GM19372 (cell line): Measurements from ENCODE around the gene CACNA1A.
"Not testable (repeated sequence)": the region's sequence is repeated elsewhere in the genome, so short reads cannot be mapped to it uniquely, and the experiment has no call there.

Source experiments
- ATAC-seq: cut with Tn5 transposase; IDR thresholded peaks from one replicate; pipeline ENCODE4 v1.9.1; 2021; ENCODE audit warnings: mild to moderate bottlenecking, low read depth, moderate library complexity; ENCODE audit not compliant: unreplicated experiment

The CACNA1A gene

DNA sequence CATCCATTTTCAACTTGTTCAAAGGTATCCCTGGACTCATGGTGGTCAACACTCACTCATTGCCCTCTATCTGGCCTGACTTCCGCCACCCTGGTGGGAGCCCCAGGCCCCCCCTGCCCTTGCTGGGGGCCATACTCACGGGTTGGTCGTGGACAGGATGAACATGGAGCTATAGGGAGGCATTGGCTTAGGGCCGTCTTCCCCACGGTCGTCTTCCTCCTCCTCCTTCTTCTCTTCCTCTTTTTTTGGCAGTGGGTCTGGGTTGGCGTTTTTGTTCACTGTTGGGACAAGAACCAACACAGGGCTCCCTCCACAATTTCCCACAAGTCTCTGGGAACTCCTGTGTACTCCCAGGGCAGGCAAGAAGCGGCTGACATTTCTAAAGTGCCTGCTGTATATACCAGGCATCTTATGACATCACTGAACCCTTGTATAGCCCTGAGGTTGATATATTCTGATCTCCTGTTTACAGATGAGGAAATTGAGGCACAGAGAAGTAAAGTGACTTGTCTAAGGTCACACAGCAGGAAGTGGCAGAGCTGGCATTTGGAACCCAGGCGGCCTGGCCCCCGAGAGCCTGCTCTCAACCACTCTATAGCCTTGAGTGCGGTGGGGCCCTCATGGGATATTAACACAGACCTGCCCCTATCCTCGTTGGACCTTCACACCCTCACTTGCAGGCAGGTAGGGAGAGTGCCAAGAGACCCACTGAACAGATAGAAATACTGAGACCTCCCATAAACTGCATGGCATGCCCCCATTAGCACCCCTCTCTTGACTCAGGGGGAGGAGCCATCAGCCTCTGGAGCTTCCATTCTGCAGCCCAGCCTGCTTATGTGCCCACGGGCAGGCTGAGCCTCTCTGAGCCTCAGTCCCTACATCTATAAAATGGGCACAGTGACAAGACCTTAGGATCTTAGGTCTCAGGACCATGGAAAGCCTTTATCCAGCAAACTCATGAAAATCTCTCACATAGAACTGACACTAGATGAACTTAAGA lies 221.1 kb downstream of the CACNA1A start:
- ATAC-seq: no peak

DNA sequence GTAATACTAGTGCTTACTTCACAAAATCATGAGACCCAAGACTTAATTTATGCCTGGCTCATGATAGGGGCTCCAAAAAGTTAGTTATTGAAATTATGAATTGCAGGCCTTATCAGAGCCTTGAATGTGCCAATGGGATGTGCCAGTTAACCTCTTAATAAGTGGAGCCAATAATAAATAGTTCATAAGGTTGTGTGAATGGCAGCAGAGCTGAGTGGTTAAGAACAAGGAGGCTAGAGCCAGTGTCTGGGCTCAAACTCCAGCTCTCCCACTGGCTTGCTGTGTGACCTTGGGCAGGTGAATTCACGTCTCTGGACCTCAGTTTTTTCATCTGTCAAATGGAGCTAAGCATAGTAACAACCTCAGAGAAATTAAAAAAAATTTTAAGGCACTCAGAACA lies 222.4 kb downstream of the CACNA1A start:
- no peak for ATAC-seq

DNA sequence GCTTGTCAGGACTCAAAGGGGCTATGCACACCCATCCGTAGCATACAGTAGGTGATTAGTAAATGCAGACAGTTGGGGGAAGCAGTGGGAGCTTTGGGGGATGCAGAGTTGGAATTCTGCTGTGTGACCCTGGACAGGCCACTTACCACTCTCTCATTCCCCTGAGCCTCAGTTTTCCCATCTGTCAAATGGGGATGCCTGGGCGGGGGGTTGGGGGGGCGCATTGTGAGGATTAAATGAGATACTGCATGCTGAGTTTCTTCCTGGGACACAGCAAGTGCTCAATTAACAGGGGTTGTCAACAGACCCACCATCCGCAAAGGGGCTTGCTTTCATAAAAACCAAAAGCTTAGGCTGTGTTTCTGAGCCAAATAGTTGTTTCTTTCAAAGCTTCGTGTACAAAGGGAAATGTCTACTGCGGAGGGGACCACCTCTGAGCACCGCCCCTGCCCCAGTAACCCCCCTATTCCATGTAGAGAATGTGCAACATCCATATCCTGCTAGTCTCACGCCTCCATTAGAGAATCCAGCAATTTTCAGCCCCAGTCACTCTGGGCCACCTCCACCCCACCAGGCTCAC lies 223.7 kb downstream of the CACNA1A start:
- ATAC-seq: no peak

DNA sequence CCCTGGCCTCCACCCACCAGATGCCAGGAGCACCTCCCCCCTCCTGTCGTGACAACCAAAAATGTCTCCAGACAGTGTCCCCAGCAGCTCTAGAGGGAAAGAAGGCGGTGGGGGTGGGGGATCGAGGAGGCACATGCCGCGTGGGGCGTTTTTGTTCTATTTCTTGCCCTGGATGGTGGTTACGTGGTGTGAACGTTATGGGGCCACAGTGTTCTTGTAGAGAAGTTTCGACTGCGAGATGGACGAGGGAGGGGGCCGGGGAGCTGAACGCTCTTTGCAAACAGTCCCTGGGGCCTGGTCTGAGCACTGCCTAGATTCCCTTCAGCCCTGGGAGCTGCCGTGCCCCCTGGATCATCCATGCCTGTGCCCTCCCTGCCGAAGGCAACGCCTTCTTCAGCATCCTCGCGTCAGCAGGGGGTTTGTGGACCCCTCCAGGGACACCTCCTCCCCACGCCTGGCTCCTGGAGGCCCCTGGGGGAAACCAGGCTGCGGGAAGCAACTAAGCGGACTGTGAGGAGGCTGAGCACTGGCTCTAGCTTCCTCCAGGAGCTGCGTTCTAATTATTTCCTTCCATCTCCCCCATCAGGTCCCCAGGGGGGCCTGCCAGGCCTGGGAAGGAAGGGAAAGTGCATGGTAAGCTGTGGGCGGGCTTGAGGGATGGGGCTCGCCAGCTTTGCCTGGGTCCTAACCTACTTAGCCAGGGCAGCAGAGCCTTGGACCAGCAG lies 224.6 kb downstream of the CACNA1A start:
- no peak for ATAC-seq

DNA sequence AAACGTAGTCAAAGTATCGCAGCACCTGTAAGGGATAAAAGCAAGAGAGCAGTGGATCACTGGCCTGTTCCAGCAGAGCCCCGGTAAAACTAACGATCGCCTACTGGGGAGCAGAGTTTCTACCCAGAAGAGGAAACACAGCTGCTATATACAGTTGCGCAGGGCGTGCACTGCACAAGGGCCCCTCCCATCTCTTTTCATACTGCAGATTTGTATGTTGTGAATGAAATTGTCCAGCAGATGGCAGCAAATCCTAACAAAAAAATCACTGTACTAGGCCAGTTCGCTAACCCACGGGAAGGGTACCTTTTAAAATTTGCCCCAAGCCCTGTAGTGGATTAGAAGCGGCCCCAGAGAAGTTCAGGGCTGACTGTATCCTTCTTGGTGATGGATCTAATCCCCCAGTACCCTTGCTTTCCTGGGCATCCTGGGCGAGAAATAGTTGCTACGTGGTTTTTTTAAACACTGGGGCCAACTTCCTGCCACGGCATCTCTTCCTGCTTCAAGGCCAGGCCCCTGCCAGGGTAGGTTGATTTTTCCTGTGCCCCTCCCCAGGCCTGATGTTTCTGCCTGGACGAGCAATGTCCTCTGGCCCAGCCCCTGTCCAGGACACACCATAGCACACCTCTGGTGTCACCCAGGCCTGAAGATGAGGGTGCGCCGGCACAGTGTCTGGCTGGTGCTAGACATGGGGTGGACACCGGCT lies 229.0 kb downstream of the CACNA1A start:
- no peak for ATAC-seq

DNA sequence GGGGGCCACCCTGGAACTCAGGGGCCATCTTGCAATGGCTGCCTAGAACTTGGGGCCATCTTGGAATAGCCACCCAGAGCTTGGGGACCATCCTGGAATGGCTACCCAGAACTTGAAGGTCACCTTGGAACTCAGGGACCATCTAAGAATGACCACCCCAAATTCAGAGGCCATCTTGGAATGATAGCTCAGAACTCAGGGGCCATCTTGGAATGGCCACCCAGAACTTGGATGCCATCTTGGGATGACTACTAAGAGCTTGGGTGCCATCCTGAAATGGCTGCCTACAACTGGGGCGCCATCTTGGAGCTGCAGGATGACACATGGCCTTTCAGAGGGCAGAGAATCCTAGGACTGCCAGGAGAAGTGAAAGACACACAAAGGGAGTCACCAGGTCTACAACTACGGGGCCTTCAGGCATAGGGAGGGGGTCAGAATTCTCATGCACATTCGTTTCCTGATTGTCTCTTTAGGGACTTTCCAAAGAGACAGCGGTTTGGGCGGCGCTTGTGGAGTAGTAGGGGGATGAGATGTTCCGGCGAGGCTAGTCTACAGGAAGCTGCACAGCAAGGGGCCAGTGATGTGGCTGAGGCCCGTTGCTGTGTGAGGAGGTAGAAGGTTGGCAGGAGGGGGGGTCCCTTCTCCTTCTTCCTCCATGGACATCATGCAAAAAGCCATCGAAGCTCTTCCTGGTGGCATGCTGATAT lies 231.1 kb downstream of the CACNA1A start:
- no peak for ATAC-seq

DNA sequence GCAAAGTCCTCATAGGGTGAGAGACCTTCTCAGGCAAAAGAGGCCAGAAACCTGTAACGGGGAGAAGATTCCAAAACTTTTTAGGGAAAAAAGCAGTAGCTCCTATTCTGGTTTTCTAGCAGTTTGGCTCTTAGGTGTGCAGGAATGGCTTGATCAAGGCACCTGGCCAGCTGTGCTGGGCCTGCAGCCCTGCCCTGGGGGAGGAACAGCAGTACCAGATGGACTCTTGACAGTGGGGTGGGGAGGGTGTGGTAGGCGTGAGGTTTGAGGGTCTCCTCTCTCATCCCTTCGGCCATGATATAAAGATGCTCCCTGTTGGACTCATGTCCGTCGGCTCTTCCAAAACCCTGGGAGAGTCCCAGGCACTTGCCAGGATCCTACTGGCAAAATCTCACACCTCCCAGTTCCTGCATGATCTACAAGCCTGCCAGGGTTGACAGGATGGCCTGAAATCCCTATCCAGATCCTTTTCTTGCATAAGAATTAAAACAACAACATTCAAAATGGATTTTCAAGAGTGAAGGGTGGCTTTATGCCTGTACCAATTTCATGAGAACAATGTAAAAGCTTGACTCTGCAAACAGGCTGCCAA lies 235.7 kb downstream of the CACNA1A start:
- no peak for ATAC-seq

DNA sequence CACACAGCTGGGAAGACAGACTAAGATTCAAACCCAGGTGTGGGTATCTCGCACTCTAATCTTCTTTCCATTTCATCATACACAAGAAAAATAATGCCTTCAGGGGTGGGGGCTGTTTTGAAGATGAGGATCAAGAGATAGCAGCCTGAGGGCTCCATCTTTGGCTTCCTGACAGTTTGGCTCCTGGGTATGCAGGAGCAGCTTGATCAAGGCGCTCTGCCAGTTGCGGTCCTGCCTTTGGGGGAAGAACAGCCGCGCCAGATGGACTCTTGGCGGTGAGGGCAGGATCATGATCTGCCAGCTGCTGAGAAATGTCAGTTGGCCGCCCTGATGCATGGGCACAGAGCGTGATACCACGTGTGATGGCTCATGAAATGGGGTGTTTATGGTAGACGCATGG lies 236.9 kb downstream of the CACNA1A start:
- ATAC-seq: no peak

DNA sequence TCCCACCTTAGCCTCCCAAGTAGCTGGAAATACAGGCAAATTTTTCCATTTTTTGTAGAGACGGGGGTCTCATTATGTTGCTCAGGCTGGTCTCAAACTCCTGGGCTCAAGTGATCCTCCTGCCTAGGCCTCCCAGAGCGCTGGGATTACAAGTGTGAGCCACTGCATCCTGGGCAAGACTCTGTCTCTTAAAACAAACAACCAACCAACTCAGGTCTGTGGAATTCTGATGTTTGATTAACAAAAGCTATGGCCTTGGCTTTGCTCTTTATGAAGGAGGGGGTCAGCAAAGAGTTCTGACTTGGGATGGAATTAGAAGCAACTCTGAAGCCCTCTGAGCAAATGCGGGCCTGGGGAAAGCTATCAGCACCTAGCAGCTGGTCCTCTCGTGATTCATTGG lies 238.4 kb downstream of the CACNA1A start:
- no peak for ATAC-seq

DNA sequence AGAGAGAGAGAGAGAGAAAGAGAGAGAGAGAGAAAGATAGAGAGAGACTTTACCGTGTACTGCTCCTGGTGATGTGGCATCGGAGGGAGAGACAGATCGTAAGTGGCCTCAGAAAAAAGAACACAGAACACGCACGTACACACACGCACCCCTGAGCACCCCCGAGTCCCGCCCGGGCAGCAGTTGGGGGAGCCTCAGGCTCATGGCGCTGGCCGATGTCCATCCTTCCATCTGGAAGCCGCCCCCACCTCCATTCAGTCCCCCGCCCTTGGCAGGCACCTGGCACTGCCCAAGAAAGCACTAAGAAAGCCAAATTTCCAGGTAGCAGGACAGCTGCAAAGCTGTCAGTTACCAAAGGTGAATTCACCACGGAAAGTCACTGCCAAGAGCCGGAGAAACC lies 239.1 kb downstream of the CACNA1A start:
- no peak for ATAC-seq

DNA sequence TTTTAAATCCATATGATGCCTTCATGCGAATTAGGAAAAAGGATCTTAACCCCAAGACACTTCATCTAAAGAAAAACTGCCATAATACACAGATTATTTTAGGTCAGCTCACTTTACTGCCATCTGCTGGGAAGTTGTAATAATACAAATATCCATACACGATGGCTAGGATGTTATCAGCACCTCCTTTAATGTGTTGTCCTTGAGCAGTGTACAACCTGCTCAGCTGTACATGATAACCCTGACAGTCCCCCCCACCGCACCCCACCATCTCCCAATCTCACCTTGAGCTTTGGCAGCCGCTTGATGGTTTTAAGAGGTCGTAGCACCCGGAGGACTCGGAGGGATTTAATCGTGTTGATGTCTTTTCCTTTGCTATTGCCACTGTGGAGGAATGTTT lies 243.8 kb downstream of the CACNA1A start:
- ATAC-seq: no peak

DNA sequence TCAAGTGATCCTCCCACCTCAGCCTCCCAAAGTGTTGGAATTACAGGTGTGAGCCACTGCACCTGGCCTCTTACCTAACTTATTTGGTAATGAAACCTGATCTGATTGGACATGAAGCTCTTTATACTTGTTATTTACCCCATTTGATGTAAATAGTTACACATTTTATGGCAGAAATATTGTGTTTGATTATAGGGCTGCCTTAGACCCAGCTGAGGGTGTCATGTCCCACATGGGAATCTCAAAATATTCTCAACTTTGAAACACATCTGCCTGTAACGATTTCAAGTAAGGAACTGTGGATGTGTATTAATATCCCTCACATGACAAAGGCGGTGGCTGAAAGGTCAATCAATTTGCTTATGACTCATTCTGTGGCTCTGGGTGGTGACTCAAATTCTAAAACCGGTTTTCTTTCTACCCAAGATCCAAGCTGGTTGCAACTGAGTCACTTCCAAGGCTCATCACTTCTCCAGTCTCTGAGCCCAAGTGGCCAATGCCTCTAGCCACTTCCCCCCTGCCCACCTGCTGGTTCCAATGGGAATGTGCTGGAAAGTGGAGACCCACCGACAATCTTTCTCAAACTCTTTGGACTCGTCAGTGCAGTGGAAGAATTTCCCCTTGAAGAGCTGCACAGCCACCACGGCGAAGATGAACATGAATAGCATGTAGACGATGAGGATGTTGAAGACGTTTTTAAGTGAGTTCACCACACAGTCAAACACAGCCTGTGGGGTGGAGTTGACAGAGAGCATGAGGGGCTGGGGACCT lies 245.2 kb downstream of the CACNA1A start:
- ATAC-seq: peak; percentile 56

DNA sequence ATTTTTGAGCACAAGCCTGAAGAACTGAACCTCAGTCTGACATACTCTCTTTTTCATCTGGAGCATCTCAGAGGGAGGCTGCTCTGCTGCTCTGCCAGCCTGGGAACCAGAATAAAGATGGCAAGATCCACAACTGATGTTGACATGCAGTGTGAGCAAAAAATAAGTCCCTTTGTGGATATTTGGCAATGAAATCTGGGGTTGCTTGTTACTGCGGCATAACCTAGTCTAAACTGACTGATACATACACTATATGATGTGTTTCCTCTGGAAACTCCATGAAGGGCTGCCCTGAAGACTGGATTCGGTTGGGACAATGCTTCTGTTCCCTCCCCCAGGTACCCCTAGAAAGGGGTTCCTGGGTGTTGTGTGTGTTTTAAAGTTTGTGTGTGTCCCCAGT lies 249.4 kb downstream of the CACNA1A start:
- ATAC-seq: no peak

DNA sequence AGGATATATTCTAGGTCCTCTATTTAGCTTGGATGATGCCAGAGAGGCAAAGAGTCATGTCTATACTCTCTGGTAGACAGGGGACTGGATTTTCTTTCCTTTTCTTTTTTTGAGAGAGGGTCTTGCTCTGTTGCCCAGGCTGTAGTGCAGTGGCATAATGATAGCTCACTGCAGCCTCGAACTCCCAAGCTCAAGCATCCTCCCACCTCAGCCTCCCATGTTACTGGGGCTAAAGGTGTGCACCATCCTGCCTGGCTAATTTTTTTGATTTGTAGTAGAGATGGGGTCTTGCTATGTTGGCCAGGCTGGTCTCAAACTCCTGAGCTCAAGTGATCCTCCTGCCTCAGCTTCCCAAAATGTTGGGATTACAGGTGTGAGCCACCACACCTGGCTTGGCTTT lies 249.9 kb downstream of the CACNA1A start:
- not testable (repeated sequence) for ATAC-seq

DNA sequence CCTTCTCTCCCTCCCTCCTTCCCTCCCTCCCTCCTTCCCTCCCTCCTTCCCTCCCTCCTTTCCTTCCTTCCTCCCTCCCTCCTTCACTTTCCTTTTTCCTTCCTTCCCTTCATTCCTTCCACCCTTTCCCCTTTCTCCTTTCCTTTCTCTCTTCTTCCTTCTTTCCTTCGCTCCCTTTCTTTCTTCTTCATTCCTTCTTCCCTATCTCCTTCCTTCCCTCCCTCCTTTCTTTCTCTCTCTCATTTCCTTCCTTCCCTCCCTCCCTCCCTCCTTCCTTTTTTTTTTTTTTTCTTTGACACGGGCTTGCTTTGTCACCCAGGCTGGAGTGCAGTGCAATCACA lies 250.6 kb downstream of the CACNA1A start:
- ATAC-seq: no peak

DNA sequence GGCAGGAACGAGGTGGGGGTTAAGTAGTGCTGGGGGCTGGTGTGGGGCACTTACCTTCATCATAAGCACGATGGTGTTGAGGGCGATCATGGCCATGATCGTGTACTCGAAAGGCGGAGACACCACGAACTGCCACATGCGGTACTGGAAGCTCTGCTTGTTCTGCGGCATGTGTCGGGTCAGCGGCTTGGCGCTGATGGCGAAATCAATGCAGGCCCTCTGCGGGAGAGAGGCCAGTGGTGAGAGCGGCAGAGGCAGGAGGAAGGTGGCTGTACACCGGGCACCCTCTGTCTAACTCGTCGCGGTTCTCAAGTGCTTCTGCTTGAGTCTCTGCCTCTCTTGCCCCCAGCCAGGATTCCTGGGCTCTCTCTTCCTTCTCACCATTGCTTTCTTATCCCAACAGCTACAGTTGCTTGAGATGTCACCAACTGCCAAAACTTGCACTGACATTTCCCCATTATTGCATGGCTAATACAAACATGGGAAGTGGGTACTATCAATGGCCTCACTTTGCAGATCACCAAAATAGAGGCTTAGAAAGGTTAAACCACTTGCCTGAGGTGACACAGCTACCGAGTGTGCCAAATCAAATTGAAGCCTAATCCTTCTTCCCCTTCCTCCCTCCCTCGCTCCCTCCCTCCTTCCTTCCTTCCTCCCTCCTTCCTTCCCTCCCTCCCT lies 251.1 kb downstream of the CACNA1A start:
- no peak for ATAC-seq

DNA sequence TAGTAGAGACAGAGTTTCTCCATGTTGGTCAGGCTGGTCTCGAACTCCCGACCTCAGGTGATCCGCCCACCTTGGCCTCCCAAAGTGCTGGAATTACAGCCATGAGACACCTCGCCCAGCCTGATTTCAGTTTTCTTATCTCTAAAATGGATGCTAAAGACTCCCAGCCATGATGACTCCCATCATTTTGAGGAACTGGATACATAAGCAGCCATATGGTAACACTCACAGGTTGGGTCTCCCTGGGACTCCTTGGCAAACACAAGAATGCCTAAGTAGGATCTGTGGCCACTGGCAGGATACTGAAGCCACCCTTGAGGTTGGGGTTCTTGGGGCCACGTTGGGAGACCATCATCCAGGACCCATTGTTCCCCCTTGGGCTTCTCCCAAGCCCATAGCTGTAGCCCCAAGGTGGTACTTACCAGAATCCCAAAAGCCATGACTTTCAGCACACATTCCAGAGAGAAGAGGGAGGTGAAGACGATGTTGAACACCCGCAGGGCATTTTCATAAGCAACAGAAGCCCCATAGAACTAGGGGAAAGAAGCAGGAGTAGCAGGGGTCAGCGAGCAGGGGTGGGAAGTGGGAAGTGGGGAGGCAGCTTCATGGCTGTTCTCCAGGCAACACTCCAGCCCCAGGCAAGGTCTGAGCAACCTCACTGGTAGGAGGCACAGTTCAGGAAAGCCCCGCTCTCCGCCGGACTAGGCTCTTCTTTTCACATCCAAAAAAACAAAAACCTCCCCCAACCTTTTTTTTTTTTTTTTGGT lies 253.5 kb downstream of the CACNA1A start:
- ATAC-seq: no peak

DNA sequence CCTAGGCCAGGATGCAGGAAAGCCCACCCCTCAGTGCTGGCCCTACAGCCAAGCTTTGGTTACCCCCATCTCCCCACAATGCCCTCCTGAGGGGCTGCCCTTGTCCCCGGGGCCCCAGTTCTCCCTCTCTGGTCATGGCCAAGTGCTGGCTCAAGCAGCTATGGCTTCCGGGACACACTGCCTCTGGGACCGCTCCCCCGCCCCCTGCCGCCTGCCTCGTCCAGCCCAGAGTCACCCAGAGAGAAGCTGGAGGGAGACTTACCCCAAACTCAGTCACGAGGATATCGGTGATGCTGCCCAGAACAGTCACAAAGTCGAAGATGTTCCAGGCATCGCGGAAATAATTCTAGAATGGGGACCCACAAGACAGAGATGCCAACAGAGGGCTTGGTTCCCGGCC lies 261.4 kb downstream of the CACNA1A start:
- ATAC-seq: no peak
